ENCODE measurements around the gene CD52.

DNA sequence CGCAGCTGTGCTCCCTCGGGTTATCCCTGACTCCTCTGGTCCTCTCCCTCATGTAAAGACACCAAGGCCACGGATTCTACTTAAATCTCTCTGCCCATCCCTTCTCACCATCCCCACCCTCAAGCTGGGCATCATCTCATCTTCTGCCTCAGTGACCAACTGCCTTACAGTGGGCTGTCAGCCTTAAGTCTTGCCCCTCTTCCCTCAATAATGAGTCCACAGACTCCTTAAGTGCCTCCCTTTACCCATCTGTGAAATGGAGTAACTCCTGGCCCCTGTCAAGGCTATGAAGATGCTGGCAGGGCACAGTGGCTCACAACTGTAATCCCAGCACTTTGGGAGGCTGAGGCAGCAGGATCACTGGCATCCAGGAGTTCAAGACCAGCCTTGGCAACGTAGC is 25.8 kb upstream of the CD52 start:
- TF ChIP-seq, protein P1, sequence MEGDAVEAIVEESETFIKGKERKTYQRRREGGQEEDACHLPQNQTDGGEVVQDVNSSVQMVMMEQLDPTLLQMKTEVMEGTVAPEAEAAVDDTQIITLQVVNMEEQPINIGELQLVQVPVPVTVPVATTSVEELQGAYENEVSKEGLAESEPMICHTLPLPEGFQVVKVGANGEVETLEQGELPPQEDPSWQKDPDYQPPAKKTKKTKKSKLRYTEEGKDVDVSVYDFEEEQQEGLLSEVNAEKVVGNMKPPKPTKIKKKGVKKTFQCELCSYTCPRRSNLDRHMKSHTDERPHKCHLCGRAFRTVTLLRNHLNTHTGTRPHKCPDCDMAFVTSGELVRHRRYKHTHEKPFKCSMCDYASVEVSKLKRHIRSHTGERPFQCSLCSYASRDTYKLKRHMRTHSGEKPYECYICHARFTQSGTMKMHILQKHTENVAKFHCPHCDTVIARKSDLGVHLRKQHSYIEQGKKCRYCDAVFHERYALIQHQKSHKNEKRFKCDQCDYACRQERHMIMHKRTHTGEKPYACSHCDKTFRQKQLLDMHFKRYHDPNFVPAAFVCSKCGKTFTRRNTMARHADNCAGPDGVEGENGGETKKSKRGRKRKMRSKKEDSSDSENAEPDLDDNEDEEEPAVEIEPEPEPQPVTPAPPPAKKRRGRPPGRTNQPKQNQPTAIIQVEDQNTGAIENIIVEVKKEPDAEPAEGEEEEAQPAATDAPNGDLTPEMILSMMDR (IDR thresholded peaks at IDR 0.05) = no peak
- TF ChIP-seq POLR2A (IDR thresholded peaks at IDR 0.05) = no peak

Measured in testis (tissue), 2 donors.